Measurements from ENCODE around the gene STXBP2. TPM values are rescaled to one million over a fixed set of nuclear protein-coding genes. Genes with fewer than 3 reads are reported as not detected.
A peak's percentile ranks its signal among the peaks of the same experiment; 100 is the strongest.

Gene STXBP2
- polyA plus RNA-seq, 3 donors from 2014 or later, result 73.7 to 115 (median 100) TPM

- H3K4me1 Mint-ChIP-seq, result peaks cover 0 to 5% of the 10 kb centered on the region in 2 donors
- peaks cover 17 to 21% (median 19%) of the 10 kb centered on the region in 3 donors for H3K36me3 Mint-ChIP-seq
- peaks cover 0 to 1% (median 0%) of the 10 kb centered on the region in 3 donors for H3K27me3 Mint-ChIP-seq (ENCODE audit: low read depth in 3 of 3)
- DNase-seq, result no peak
- H3K27ac Mint-ChIP-seq, result no peak overlapping the region
- no peak overlapping the region for H3K4me3 Mint-ChIP-seq
- no peaks in the 10 kb centered on the region for H3K9me3 Mint-ChIP-seq
Observed at GRCh38 chr19:7619671-7620441, 17.1 kb upstream of the STXBP2 start.

- no peak overlapping the region for H3K4me3 Mint-ChIP-seq
- H3K27me3 Mint-ChIP-seq (ENCODE audit: low read depth in 3 of 3), result peaks cover 0 to 3% (median 1%) of the 10 kb centered on the region in 3 donors
- H3K4me1 Mint-ChIP-seq, result peaks cover 0 to 5% of the 10 kb centered on the region in 2 donors
- no peak overlapping the region for H3K27ac Mint-ChIP-seq
- H3K36me3 Mint-ChIP-seq, result peaks cover 17 to 21% (median 19%) of the 10 kb centered on the region in 3 donors
- no peaks in the 10 kb centered on the region for H3K9me3 Mint-ChIP-seq
- no peak for DNase-seq
Observed at GRCh38 chr19:7620442-7621412, 16.2 kb upstream of the STXBP2 start.

GRCh38 chr19:7622933-7623685 is 13.8 kb upstream of the STXBP2 start:
- no peak overlapping the region for H3K4me3 Mint-ChIP-seq
- no peak overlapping the region for H3K27ac Mint-ChIP-seq

GRCh38 chr19:7623725-7624603 is 12.9 kb upstream of the STXBP2 start:
- no peak for DNase-seq
- H3K4me1 Mint-ChIP-seq, result peaks cover 15 to 25% of the 10 kb centered on the region in 2 donors
- peaks cover under 1 to 9% (median 2%) of the 10 kb centered on the region in 3 donors for H3K27me3 Mint-ChIP-seq (ENCODE audit: low read depth in 3 of 3)
- H3K9me3 Mint-ChIP-seq, result no peaks in the 10 kb centered on the region
- no peak overlapping the region for H3K27ac Mint-ChIP-seq
- no peak overlapping the region for H3K4me3 Mint-ChIP-seq
- H3K36me3 Mint-ChIP-seq, result peaks cover 8 to 21% (median 11%) of the 10 kb centered on the region in 3 donors

More at GRCh38 chr19:7622933-7623685, 13.8 kb upstream of the STXBP2 start:
- Mint-ChIP-seq H3K9me3 (no peaks in the 10 kb centered on the region), H3K4me1 (peaks cover 6 to 17% of the 10 kb centered on the region in 2 donors), H3K36me3 (peaks cover 17 to 24% (median 19%) of the 10 kb centered on the region in 3 donors), H3K27me3 (ENCODE audit: low read depth in 3 of 3) (peaks cover 0 to 3% (median under 1%) of the 10 kb centered on the region in 3 donors)
- DNase-seq, result no peak

GRCh38 chr19:7624810-7625209 is 12.1 kb upstream of the STXBP2 start:
- DNase-seq, result no peak
- peaks cover 8 to 16% (median 9%) of the 10 kb centered on the region in 3 donors for H3K27me3 Mint-ChIP-seq (ENCODE audit: low read depth in 3 of 3)
- H3K4me3 Mint-ChIP-seq, result no peak overlapping the region
- H3K9me3 Mint-ChIP-seq, result no peaks in the 10 kb centered on the region
- H3K36me3 Mint-ChIP-seq, result peaks cover 11 to 23% (median 14%) of the 10 kb centered on the region in 3 donors
- H3K4me1 Mint-ChIP-seq, result peaks cover 23 to 34% of the 10 kb centered on the region in 2 donors
- H3K27ac Mint-ChIP-seq, result peak overlapping the region in 1 of 6 donors; percentile 50

- Mint-ChIP-seq H3K9me3 (no peaks in the 10 kb centered on the region), H3K27me3 (ENCODE audit: low read depth in 3 of 3) (peaks cover 9 to 16% (median 11%) of the 10 kb centered on the region in 3 donors), H3K36me3 (peaks cover 11 to 23% (median 14%) of the 10 kb centered on the region in 3 donors), H3K4me3 (no peak overlapping the region), H3K27ac (no peak overlapping the region), H3K4me1 (peaks cover 34 to 44% of the 10 kb centered on the region in 2 donors)
- DNase-seq, result no peak
Observed at GRCh38 chr19:7625763-7626372, 11.0 kb upstream of the STXBP2 start.

GRCh38 chr19:7627166-7627565 is 9.7 kb upstream of the STXBP2 start:
- H3K36me3 Mint-ChIP-seq, result peaks cover 4 to 14% (median 10%) of the 10 kb centered on the region in 3 donors
- no peak overlapping the region for H3K27ac Mint-ChIP-seq
- peaks cover 9 to 16% (median 11%) of the 10 kb centered on the region in 3 donors for H3K27me3 Mint-ChIP-seq (ENCODE audit: low read depth in 3 of 3)

GRCh38 chr19:7628589-7629311 is 8.2 kb upstream of the STXBP2 start:
- Mint-ChIP-seq H3K4me3 (peak overlapping the region; percentile 90 to 100 (median 94)), H3K4me1 (peaks cover 36 to 45% of the 10 kb centered on the region in 2 donors), H3K27me3 (ENCODE audit: low read depth in 3 of 3) (peaks cover 9 to 16% (median 11%) of the 10 kb centered on the region in 3 donors), H3K27ac (peak overlapping the region; percentile 98 to 100 (median 99)), H3K9me3 (no peaks in the 10 kb centered on the region), H3K36me3 (peaks cover 0 to 7% (median 6%) of the 10 kb centered on the region in 3 donors)
- no peak for DNase-seq

More at GRCh38 chr19:7627166-7627565, 9.7 kb upstream of the STXBP2 start:
- Mint-ChIP-seq H3K9me3 (no peaks in the 10 kb centered on the region), H3K4me3 (peak overlapping the region in 1 of 5 donors; percentile 21), H3K4me1 (peaks cover 36 to 50% of the 10 kb centered on the region in 2 donors)
- DNase-seq, result no peak

GRCh38 chr19:7629347-7630054 is 7.4 kb upstream of the STXBP2 start, which contains the start of the genes PET100 and XAB2:
TSS of gene PET100 (plus strand) at chr19:7629793. CDS start at chr19:7629834, 41 bp downstream.
TSS of gene XAB2 (minus strand) at chr19:7629545. CDS start at chr19:7629527, 18 bp downstream.
- Mint-ChIP-seq H3K4me3 (peak within 1 kb of the TSS; percentile 90 to 100 (median 94)), H3K4me1 (peaks cover 36 to 45% of the 10 kb centered on the region in 2 donors), H3K36me3 (peaks cover 0 to 7% (median 6%) of the 10 kb centered on the region in 3 donors), H3K9me3 (no peaks in the 10 kb centered on the region), H3K27me3 (ENCODE audit: low read depth in 3 of 3) (peaks cover 9 to 16% (median 11%) of the 10 kb centered on the region in 3 donors), H3K27ac (peak within 1 kb of the TSS; percentile 98 to 100 (median 99))
- DNase-seq, result peak; percentile 95 to 97 (median 97)

- no peak for DNase-seq
- peaks cover 50 to 55% of the 10 kb centered on the region in 2 donors for H3K4me1 Mint-ChIP-seq
- H3K9me3 Mint-ChIP-seq, result no peaks in the 10 kb centered on the region
- H3K27me3 Mint-ChIP-seq (ENCODE audit: low read depth in 3 of 3), result peaks cover 11 to 13% (median 11%) of the 10 kb centered on the region in 3 donors
- peak overlapping the region in 2 of 5 donors; percentile 38 to 46 for H3K4me3 Mint-ChIP-seq
- H3K36me3 Mint-ChIP-seq, result peaks cover 0 to 7% (median 6%) of the 10 kb centered on the region in 3 donors
- H3K27ac Mint-ChIP-seq, result peak overlapping the region in 1 of 6 donors; percentile 28
Observed at GRCh38 chr19:7631577-7631976, 5.3 kb upstream of the STXBP2 start.

All from immature natural killer cell (primary cell).